GM19193 (cell line): ENCODE measurements around the gene LPAR2.

ENCODE experiments used
- POLR2A ChIP-seq: IDR thresholded peaks from 4 replicates; pipeline ENCODE4 v1.6.1; 2011; ENCODE audit not compliant: insufficient read depth, insufficient read length; ENCODE audit errors: extremely low read depth

LPAR2 gene

GRCh38 chr19:19656451-19657396 lies 28.7 kb upstream of the LPAR2 start:
- peak; percentile 15 for TF ChIP-seq POLR2A

DNA sequence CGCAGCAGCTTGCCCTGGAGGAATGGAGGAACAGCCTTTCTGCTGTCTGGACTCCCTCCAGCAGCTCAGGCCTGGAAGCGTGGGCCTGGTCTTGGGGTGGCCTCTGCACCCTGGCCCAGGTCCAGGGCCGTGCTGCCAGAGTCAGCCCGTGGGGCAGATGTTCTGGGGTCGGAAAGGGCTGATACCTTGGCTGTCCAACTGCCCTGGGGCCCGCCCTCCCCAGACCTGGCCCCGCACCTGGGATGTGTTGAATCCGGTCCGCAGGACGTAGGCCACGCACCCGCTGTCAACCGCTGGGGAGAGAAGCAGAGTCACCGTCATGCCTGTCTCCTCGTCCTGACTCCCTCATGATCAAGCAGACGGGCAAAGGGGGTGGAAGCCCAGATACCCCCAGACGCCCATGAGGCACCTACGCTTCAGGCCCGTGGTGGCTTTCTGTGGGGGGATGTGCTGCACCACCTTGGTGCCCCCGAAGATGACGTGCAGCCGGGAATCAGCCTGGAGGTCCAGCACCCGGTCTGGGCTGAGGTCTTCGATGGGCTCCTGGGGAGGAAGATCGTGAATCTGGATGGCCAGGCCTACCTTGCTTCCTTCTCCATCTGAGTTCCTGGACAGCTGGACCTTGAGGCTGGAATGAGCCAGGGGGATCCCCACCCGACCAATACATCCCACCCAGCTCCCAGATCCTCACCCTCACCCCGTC lies 27.8 kb upstream of the LPAR2 start:
- TF ChIP-seq POLR2A, result no peak

- no peak for TF ChIP-seq POLR2A
Observed at GRCh38 chr19:19655051-19655594, 27.1 kb upstream of the LPAR2 start.

GRCh38 chr19:19654441-19654840 lies 26.4 kb upstream of the LPAR2 start:
- TF ChIP-seq POLR2A, result no peak

DNA sequence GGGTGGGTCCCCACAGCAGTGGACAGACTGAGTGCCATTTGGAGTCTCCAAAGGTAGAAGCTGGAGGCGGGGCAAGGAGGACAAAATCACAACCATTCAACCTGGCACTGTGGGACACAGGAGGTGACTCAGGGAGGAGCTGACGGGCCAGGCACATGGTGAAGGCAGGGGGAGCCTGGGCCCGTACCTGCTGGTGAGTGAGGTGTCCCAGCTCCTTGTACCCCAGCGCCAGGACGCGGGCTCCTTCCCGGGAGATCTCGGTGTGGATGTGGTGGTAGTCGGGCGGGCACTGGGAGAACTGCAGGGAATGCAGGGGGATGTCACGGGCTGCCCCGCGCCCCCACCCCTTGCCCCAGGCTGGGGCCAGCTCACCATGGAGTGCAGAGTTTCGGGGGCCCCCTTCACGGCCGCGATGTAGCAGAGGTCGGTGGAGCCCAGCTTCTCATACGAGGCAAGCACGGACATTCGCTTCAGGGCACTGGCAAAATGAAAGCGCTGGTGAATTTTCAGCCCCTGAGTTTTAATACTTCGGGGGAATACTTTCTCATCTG lies 25.7 kb upstream of the LPAR2 start:
- no peak for TF ChIP-seq POLR2A

DNA sequence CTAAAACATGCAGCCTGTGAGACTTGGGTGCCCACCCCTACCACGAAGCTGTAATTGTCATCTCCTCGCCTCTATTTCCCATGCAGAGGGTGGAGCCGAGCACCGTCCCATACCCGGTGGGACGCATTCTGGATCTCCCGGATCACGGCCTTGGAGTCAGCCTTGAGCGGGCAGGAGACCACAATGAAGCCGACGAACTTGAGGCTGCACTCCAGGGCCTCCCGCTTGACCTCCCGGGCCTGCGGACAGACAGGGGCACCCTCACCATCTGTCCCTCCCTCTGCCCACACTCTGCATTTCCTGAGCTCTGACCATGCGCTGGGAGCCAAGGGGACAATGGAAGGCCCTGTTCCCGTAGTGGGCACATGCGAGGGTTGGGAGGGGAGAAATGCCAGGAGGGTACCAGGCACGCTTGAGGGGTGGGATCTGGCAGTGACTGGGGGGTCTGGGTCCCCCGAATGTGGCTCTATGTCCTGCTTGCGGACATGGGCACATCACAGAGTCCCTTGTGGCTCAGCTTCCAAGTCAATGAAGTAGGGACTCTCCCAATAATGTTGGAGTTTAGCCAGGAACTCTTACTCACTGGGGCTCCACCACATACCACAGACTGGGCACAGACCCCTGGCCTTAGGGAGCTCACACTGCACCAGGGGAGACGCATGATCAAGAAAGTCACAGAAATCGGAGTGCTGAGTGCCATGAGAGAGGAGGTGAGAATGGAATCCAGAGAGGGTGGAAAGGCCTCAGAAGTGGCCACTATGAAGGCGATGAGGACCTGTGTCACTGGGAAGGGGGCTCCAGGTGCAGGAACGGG lies 24.7 kb upstream of the LPAR2 start:
- no peak for TF ChIP-seq POLR2A

GRCh38 chr19:19651076-19651475 lies 23.1 kb upstream of the LPAR2 start:
- no peak for TF ChIP-seq POLR2A

- TF ChIP-seq POLR2A, result no peak
Observed at GRCh38 chr19:19650331-19650730, 22.3 kb upstream of the LPAR2 start.

GRCh38 chr19:19649580-19649995 lies 21.6 kb upstream of the LPAR2 start:
- TF ChIP-seq POLR2A, result no peak

GRCh38 chr19:19649155-19649554 lies 21.1 kb upstream of the LPAR2 start:
- no peak for TF ChIP-seq POLR2A

DNA sequence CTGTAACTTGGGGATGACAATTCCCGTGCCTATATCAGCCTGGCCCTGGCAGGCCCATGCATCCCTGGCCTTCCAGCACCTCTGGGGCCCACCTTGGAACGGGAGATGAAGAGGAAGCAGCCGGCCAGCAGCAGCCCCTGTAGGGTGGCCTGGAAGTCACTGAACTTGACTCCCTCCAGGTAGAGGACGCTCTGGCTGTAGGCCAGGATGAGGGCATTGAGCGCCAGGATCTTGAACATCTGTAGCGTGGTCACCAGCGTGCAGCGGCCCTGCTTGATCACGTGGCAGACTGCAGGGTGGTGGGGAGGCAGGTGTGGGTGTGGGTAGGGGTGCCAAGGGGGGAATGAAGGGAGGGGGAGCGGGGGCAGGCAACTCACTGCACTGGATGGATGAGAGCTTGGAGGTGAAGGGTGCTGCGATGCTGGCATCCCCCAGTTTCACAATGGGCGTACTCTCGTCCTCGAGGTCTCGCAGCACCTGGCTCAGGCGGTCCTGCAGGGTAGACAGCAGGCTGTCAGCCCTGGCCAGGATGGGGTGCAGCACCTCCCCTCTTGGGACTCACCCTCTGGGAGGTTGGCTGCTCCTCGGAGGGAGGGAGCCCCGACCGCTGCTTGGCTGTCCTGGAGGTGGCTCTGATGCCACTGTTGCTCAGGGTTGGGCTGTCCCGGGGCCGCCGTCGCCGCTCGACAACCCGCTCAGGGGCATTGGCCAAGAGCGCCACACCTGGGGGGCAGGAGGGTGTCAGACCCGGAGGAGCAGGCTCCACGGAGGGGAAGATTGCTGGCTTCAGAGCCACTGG lies 19.2 kb upstream of the LPAR2 start:
- no peak for TF ChIP-seq POLR2A

DNA sequence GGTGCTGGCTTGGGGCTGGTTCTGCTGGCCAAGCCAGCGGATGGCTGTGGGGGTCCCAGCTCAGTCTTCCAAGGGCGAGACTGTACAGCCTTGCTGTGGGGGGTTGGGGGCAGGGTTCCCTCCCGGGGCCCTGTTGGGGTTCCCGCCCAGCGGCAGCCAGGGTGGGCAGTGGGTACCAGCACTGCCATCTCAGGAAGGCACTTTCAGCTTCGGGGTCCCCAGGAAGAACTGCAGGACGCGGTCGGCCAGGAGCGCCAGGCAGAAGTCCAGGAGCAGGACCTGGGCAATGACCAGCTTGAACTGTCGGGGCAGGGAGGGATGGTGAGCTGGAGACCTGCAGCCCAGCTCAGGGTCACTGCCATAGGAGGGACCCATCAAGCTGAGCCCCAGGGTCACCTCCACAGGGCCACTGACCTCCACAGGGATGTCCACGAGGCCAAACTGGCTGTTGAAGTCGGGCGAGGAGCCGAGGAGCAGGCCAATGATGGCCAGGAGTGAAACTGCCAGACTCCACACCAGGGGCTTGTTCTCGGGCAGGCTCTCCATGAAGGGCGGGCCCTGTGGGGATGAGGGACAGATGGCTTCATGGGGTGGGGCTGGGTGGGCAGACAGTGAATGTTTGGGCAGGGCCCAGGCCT lies 17.3 kb upstream of the LPAR2 start:
- no peak for TF ChIP-seq POLR2A

DNA sequence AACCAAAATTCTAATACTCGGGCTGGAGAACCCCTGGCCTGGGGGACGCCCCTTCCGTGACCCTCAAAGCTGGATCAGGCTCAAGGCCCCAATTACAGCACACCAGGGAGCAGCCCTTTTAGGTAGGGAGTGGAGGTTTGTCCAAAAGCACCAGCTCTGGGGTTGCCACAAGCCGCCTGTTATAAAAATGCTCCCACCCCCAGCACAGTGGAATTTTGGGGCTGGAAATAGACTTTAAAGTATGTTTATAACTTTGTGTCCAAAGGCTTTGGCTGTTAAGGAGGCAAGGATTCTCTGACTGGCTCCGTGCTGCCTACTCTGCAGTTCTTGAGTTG lies 16.0 kb upstream of the LPAR2 start:
- no peak for TF ChIP-seq POLR2A
